ENCODE measurements around the gene ARID3A. TPM values are rescaled to one million over a fixed set of nuclear protein-coding genes. Genes with fewer than 3 reads are reported as not detected.
A peak's percentile ranks its signal among the peaks of the same experiment; 100 is the strongest.

ARID3A gene
- total and polyA plus RNA-seq, 4 donors = 7.7 to 29.7 (median 19.8) TPM

- DNase-seq (no peak), ATAC-seq (ENCODE audit: insufficient read depth, low FRiP score) (no peak)
- TF ChIP-seq CTCF (IDR thresholded peaks at IDR 0.05; ENCODE audit: control extremely low read depth, extremely low read depth) = no peak
- Histone ChIP-seq H3K27me3 (ENCODE audit: control insufficient read depth in 3 of 3, insufficient read depth in 3 of 3, low read length in 2 of 3) (no peaks in the 10 kb centered on the region), H3K27ac (ENCODE audit: low read depth in 1 of 2, low read length in 1 of 2) (no peak overlapping the region), H3K9me3 (ENCODE audit: control insufficient read depth in 4 of 4, insufficient read depth in 3 of 4, low read length in 3 of 4) (peaks cover 0 to 2% (median 0%) of the 10 kb centered on the region in 4 donors), H3K4me1 (ENCODE audit: control insufficient read depth in 5 of 5, insufficient read depth in 5 of 5, low read length in 5 of 5) (peaks cover 0 to 27% (median 0%) of the 10 kb centered on the region in 5 donors), H3K9ac (ENCODE audit: insufficient read depth in 1 of 2, low read length in 2 of 2) (no peak overlapping the region), H3K36me3 (ENCODE audit: control insufficient read depth in 4 of 4, insufficient read depth in 4 of 4, low read length in 4 of 4) (peaks cover 3 to 52% (median 17%) of the 10 kb centered on the region in 4 donors), H3K4me3 (no peak overlapping the region)
- WGBS, 2 donors = 93 to 95% methylated on average over 44 to 45 of the region's 45 CpGs
These were observed 82.6 kb downstream of the ARID3A start for GRCh38 chr19:1008268-1009040.

- Histone ChIP-seq H3K36me3 (ENCODE audit: control insufficient read depth in 4 of 4, insufficient read depth in 4 of 4, low read length in 4 of 4) (peaks cover 3 to 61% (median 18%) of the 10 kb centered on the region in 4 donors), H3K9me3 (ENCODE audit: control insufficient read depth in 4 of 4, insufficient read depth in 3 of 4, low read length in 3 of 4) (peaks cover 0 to 2% (median 0%) of the 10 kb centered on the region in 4 donors), H3K4me3 (no peak overlapping the region), H3K27ac (ENCODE audit: low read depth in 1 of 2, low read length in 1 of 2) (peak overlapping the region in 1 of 2 donors; percentile 8), H3K27me3 (ENCODE audit: control insufficient read depth in 3 of 3, insufficient read depth in 3 of 3, low read length in 2 of 3) (no peaks in the 10 kb centered on the region), H3K9ac (ENCODE audit: insufficient read depth in 1 of 2, low read length in 2 of 2) (no peak overlapping the region), H3K4me1 (ENCODE audit: control insufficient read depth in 5 of 5, insufficient read depth in 5 of 5, low read length in 5 of 5) (peaks cover 0 to 27% (median 0%) of the 10 kb centered on the region in 5 donors)
- peak; percentile 22 for ATAC-seq (ENCODE audit: insufficient read depth, low FRiP score)
- WGBS, 2 donors = 81 to 85% methylated on average over 85 to 92 of the region's 92 CpGs
- peak; percentile 87 to 95 (median 89) for DNase-seq
- TF ChIP-seq CTCF (IDR thresholded peaks at IDR 0.05; ENCODE audit: control extremely low read depth, extremely low read depth) = no peak
These were observed 83.5 kb downstream of the ARID3A start for GRCh38 chr19:1009041-1009980.

- H3K4me1 ChIP-seq (ENCODE audit: control insufficient read depth in 5 of 5, insufficient read depth in 5 of 5, low read length in 5 of 5) = peaks cover 0 to 27% (median under 1%) of the 10 kb centered on the region in 5 donors
- no peaks in the 10 kb centered on the region for H3K27me3 ChIP-seq (ENCODE audit: control insufficient read depth in 3 of 3, insufficient read depth in 3 of 3, low read length in 2 of 3)
- peaks cover 0 to 2% (median 0%) of the 10 kb centered on the region in 4 donors for H3K9me3 ChIP-seq (ENCODE audit: control insufficient read depth in 4 of 4, insufficient read depth in 3 of 4, low read length in 3 of 4)
- DNase-seq (peak in 1 of 3 donors; percentile 38), ATAC-seq (ENCODE audit: insufficient read depth, low FRiP score) (no peak)
- 85 to 93% methylated on average over 23 to 29 of the region's 29 CpGs for WGBS, 2 donors
- no peak overlapping the region for H3K9ac ChIP-seq (ENCODE audit: insufficient read depth in 1 of 2, low read length in 2 of 2)
- peaks cover 3 to 68% (median 18%) of the 10 kb centered on the region in 4 donors for H3K36me3 ChIP-seq (ENCODE audit: control insufficient read depth in 4 of 4, insufficient read depth in 4 of 4, low read length in 4 of 4)
- H3K4me3 ChIP-seq = no peak overlapping the region
- H3K27ac ChIP-seq (ENCODE audit: low read depth in 1 of 2, low read length in 1 of 2) = no peak overlapping the region
- no peak for TF ChIP-seq CTCF (IDR thresholded peaks at IDR 0.05; ENCODE audit: control extremely low read depth, extremely low read depth)
These were observed 84.2 kb downstream of the ARID3A start for GRCh38 chr19:1009981-1010538.

All from lung (tissue), 12 donors.